Daoy (cell line): ENCODE results near the gene RRP1B. TPM values are rescaled to one million over a fixed set of nuclear protein-coding genes. Genes with fewer than 3 reads are reported as not detected.
"Not testable (repeated sequence)": the region's sequence is repeated elsewhere in the genome, so short reads cannot be mapped to it uniquely, and the experiment has no call there.

Experiments
- DNase-seq: peaks from one replicate; pipeline ENCODE4 v3.0.0-alpha.2; 2015; ENCODE audit warnings: low read depth
- total RNA-seq: library from RNA; depleted of rRNA; stranded (reverse); fragments of >200 nt; shearing (Covaris generic); gene quantifications from 2 replicates; pipeline ENCODE4 v1.2.3, GENCODE V29; 2014

Gene RRP1B
- total RNA-seq, 1 experiment from 2014 or later, result 46.7 TPM

DNA sequence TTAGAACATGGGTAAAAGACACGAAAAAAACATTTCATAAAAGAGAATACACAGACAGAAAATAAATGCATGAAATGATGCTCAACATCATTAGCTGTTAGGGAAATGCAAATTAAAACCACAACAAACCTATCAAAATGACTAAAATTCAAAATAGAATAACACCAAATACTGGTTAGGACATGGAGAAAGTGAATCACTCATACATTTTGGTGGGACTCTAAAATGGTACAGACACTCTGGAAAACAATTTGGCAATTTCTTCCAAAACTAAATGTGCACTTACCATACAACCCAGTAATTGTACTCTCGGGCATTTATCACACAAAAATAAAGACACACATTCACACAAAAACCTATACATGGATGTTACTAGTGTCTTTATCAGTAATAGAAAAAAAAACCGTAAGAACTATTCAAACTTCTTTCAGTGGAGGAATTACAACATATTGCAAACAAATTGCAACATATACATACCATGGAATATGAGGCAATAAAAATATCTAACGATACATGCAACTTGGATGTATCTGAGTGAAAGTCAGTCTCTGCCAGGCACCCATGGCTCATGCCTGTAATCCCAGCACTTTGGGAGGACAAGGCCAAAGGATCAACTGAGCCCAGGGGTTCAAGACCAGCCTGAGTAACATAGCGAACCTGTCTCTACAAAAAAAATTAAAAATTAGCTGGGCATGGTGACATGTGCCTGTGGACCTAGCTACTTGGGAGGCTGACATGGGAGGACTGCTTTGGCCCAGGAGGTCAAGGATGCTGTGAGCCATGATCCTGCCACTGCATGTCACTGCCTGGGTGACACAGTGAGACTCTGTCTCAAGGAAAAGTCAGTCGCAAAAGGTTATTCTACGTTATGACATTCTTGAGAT lies 19.6 kb upstream of the RRP1B start:
- DNase-seq, result no peak

DNA sequence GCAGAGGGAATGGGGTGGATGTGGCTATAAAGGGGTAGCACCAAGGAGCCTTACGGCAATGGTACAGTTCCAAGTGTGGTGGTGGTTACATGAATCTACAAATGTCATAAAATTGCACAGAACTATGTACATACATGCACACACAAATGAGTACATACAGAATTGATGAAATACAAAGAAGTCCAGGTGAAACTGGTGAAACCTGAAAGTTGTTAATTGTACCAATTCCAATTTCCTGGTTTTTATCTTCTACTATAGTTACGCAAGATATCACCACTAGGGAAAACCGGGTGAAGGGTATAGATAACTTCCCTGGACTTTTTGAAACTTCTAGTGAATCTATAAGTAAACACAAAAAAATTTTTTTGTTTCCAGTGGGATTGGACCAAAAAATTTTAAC lies 19.0 kb upstream of the RRP1B start:
- no peak for DNase-seq

DNA sequence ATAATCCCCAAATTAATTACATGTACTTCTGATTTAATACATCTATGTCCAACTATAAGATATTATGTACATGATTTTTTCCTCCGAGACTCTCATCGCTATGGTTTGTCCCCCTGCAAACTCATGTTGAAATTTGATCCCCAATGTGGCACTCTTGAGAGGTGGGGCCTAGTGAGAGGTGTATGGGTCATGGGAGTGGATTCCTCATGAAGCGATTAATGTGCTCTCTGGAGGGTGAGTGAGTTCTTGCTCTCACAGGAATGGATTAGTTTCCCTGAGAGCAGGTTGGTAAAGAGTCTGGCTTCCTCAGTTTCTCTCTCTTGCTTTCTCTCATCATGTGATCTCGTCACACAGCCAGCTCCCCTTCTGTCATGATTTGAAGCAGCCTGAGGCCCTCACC lies 16.2 kb upstream of the RRP1B start:
- no peak for DNase-seq

DNA sequence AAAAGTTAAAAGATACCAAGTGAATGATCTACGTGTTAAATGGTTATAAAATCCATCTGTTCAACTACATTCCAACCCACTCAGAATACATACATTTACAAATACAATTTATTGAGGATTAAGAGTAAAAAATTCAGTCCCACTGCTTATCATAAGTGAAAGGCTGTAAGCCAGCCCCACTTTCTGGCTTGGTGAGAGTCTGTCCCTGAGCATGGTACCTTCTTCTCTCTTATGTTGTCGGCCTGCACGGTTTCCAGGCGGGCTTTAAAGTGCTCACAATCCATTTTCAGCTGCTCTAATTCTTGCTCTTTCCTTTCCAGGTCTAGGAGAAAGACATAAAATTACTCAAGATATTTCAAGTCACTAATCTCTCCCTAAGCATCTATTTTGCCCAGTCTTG lies 15.3 kb upstream of the RRP1B start:
- DNase-seq, result no peak

DNA sequence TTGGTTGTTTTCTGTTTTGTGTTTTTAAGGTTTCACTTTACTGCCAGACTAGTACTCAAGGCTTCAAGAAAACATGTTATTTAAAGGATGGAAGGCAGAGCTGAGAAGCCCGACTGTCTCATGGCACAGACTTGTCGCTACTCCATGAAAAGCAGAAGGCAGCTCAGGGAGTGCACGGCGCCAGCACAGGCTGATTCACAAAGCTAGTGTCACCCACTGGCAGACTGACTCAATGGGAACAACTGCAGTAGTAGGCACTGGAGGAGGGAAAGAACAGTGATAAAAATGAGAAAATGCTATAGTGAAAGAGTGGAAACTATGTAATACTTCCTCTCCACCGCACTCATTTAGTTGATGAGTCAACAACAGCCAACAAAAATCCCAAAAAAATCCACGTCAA lies 14.8 kb upstream of the RRP1B start:
- peak; percentile 81 for DNase-seq

DNA sequence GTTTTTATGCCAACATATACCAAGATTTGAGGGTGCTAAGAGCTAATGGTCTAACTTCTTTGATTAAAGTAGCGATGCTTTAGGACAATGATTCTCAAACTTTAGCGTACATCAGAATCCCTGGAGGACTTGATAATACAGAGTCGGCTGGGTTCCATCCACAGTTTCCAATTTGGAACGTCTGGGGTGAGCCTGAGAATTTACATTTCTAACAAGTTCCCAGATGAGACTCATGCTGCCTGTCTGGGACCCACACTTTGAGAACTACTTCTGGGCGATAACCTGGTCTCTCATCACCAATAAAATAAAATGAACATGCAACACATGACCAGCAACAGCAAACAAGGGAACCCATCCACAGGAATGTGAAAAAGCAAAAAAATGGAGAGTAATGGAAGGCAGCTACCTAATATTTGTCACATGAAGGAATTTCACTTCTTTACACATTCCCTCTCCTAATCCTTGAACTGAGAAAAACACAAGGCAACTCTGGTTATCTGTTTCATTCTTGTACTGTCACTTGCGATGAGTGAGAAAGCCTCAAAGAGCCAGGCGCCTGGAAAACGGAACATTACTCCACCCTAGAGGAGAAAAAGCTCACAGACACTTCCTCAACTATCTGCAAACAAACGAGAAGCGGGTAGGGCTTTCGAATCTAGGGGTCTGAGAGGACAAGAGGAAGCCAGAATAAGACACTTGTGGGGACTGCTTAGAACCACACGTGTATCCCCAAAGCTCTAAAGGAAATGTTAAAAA lies 14.0 kb upstream of the RRP1B start:
- DNase-seq, result peak; percentile 78

DNA sequence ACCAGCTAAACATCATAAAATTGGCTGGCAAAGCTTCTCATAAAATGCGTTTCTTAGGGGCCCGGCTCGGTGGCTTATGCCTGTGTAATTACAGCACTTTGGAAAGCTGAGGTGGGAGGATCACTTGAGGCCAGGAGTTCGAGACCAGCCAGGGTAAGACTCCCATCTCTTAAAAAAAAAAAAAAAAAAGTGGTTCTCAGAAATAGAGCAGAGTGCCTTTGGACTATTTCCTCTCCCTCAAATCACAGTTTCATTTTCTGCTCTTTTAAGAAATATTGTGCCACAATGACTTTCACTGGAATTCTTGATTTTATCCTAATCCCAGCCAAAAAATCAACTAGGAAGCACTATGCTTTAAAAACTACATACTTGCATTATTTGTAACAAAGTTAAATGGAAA lies 13.4 kb upstream of the RRP1B start:
- no peak for DNase-seq

DNA sequence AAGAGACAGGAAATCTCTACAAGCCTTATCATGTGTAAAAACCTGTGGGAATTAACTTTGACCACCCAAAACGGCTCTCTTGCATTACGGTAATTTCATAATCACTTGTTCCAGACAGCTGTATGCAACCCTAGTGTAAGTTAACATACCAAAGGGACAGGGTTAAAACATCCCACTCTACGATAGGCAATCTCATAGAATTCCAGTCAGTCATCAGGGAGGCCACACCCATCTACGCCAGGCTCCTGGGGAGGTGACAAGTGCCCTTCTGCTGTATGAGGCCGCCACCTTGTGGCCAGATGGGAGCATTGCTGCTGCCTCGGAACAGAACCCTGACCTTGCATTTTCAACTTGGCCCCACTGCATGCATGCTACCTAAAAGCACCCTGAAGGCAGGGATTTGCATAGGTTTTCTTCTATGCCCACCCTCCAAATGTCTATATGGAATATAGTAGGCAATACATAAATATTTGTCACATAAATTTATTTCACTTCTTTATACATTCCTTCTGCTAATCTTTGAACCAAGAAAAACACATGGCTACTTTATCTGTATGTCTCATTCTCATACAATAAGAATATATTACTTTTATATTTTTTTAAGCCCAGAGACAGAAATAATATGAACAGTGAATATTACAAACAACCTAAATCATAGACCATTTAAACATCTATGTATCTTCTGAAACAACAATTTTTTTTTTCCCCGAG lies 12.7 kb upstream of the RRP1B start:
- peak; percentile 96 for DNase-seq

DNA sequence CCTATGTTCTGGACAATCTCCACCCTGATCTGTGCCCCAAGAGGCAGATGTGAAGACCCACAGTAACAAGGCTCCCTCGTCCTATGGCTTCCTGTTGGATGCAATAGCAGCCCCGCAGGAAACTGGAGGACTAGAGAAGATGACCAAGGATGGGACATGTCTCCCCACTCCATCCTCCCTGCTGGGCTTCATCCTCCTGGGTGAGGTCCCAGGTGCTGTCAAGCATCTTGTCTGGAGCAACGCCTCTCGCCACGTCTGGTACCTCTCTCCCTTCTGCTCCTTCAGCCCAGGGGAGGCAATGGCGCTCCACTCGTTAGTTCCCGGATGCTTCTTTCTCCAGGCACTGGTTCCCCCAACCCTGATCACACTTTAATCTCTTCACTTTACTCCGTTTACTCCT lies 11.2 kb upstream of the RRP1B start:
- no peak for DNase-seq

DNA sequence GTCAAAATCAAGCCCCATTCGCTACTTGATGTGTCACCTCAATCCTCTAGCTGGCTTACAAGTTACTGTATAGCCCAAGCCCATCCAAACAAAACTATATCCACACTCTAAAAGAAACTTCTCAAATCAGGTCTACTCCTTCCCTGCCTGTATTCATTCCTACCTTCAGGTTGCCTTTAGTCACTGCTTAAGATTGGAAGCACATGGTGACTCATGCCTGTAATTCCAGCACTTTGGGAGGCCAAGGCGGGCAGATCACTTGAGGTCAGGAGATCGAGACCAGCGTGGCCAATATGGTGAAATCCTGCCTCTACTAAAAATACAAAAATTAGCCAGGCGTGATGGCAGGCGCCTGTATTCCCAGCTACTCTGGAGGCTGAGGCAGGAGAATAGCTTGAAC lies 7.4 kb upstream of the RRP1B start:
- DNase-seq, result not testable (repeated sequence)

DNA sequence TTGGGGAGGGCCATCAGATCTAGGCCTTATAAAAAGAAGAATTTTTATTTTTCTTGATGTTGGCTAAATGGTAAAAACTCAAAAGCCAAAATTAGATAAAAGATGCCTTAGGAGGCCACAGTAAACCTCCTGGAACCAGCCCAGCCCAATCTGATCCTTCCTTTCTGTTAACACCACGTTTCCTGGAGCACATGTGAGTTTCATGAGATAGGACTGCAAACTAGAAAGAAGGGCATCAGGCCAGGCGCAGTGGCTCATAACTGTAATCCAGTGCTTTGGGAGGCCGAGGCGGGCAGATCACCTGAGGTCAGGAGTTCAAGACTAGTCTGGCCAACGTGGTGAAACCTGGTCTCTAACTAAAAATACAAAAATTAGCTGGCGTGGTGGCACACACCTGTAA lies 6.7 kb upstream of the RRP1B start:
- no peak for DNase-seq

DNA sequence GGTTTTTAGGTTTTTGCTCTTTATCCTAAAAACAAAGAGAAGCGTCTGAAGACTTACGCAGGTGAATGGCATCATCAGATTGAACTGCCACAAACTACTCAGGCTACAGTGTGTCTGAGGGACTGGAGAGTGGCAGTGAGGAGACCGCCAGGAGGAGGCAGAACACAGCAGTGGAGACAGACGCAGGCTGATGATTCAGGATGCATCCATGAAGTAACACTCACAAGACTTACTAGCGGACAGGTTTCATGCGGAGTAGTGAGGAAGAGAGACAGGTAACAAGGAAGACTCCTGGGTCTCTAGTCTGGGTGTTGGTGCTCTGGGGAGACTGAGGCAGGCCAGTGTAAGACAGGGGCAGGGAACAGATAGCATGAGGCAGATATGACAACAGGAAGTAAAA lies 5.7 kb upstream of the RRP1B start:
- DNase-seq, result no peak

DNA sequence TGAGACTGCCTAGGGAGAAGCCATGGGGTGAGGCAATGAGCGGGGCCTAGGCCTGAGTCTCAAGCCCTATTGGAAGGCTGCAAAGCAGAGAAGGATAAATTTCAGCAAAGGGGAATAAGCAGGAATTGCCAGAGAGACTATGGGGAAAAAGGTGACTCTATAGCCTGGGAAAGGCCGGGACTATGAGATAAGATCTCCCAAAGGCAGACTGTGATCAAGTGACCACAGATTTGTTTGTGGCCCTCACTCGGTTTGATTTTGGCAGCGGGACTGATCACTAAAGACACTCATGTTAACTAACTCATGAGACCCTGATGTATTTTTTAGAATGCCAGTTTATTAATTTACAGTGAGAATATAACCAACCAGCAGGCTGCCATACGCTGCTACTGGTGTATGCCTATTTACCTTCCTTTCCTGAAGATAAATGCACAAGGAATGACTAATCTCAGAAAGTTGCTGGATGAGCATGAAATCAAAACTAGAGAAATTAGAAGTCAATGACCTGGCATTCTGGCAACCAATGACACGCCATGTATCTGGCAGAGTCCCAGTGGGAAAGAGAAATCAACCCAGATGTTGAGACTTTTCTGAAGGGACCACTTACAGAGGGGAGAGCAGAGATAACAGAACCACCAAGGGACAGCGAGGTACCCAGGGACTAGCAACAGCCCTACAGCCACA lies 4.4 kb upstream of the RRP1B start:
- DNase-seq, result peak; percentile 51

DNA sequence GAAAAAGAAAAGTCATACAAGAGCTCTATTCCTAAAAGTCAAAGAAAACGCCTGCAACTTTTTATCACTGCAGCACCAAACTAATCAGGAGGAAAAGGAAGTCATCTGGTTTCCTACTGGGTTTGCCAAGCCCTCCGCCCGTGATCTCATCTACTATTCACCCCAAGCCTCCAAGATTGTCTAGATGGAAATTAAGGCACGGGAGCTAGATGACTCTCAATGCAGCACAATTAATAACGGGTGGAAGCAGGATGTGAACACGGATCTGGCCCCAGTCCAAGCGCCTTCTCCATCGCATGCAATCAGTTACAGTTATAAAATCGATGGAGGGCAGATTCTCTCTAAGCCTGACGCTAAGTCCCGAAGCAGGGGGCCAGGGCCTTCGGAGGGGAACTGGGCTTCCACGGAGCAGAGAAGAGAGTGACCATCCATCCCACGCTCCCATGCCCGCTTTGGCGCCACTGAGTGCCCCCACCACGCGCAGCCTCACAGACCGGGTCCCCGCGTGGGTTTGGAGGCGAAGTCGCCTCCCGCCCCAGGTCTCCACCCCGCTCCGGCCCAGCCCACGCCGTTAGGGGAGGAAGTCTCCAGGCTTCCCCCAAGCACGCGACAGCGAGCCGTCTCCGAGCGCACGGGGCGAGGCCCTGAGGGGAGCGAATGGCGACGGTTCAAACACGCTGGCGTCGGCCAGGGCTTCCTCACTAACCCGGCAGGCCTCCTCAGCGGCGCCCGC lies 1.8 kb upstream of the RRP1B start:
- no peak for DNase-seq

DNA sequence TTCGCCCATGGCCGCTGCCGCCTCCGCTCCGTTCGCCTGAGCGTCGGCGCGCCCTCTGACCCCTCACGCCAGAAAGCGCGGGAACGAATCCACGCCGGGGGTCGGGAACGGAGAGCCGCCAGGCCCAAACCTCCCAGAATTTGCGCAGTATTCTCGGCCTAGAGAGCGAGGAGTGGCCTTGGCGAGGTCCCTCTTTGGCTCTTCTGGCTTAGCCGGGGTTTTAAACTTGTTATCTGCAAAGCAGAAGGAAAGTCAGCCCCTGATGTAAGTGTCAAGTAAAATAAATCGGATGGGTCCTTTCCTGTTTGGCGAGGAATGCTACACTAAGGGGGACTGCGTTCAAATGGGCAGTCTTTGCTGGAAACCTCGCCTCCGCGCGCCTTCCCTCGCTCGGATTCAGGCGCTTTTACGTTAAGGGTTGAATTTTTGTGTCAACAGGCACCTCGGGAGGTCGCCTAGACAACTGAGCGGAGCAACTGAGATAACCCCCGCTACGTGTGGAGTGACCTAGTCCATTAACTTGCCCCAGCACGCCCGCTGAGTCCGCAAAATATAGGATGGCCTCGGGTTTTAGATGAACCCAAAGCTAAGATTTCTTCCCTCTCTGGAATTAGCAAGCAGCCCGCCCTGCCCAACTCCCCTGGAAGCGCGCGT lies 1.1 kb upstream of the RRP1B start:
- no peak for DNase-seq

DNA sequence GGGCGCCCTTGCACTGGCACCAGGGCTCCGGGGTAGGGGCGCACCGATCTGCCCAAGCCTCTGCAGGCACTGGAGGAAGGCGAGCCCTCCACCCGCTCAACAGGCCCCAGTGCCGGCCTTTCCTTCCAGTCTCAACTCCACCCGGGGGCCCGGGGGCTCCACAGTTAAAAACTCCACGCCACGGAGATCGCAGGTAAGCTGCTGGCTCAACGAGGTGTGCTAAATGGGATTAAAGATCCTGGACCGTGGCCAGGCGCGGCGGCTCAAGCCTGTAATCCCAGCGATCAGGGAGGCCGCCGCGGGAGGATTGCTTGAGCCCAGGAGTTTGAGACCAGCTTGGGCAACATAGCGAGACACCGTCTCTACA lies 608 bp upstream of the RRP1B start:
- no peak for DNase-seq

DNA sequence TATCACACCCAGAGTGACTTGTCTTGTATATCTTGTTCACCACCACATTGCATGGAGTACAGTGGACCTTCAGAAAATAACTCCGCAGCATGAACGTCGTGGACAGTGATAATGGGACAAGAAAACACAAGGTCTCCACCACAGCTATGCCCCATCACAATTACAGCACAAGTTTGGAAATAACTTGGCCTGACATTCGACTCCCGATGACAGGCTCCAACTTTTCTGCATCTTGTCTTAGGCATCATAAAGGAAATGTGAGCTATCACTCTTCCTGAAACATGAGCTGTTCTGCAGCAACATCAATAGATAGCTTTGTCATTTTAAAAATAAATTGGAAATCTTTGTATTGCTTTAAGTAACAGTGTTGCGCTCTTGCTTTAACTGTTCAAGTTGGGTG lies 2.9 kb downstream of the RRP1B start:
- DNase-seq, result no peak

DNA sequence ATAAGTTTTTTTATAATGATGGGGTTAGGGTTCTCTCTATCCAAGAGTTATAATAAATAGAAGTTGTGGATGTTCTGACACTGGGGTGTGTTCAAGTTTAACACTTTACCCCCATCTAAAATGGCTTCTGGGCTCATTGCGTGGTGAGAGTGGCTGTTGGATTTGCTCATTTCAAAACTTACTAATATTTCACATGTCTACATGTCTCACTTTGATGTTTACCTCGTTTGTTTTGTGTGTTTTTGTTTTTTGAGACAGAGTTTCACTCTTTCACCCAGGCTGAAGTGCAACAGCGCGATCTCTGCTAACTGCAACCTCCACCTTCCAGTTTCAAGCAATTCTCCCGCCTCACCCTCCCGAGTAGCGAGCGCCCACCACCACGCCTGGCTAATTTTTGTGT lies 3.7 kb downstream of the RRP1B start:
- DNase-seq, result no peak

DNA sequence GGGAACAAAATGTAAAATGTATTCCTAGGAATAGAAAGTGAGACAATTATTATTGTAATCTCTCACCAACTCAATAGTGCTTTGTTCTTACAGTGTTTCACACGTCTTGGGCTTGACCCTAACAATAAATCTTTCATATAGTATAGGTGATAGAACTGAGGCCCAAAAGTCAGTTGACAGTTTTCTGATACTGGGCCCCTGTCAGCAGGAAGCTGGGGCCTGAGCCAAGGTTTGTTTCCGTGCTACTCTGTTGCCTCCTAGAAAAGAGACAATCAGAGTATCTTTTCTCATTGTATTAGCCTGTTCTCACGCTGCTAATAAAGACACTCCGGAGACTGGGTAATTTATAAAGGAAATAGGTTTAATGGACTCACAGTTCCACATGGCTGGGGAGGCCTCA lies 5.0 kb downstream of the RRP1B start:
- DNase-seq, result no peak

DNA sequence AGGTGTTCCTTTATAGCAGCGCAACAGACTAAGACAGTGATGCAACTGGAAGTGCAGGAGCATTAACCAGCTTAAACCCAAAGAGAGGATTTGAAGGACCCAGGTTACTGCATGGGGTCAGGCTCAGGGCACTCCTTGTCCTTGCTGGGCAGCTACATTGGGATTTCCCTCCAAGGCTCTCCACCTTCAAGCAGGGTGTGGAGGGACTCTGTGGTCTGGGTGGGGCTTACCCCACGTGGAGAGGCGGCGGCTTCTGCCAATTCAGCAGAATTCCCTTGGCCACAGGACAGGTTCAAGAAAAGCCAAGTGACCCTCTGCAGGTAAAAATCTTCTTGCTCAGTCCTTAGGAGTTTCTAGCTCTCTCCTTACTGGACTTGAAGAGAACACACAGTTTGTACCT lies 6.5 kb downstream of the RRP1B start:
- DNase-seq, result no peak
